GM12874 (cell line): ENCODE data around the gene LPP.

Experiments
- CTCF ChIP-seq: IDR thresholded peaks from 2 replicates; pipeline ENCODE4 v1.5.1; 2011; ENCODE audit warnings: low read depth, mild to moderate bottlenecking, control low read depth, low read length, moderate library complexity; ENCODE audit not compliant: insufficient read depth

Gene LPP

DNA sequence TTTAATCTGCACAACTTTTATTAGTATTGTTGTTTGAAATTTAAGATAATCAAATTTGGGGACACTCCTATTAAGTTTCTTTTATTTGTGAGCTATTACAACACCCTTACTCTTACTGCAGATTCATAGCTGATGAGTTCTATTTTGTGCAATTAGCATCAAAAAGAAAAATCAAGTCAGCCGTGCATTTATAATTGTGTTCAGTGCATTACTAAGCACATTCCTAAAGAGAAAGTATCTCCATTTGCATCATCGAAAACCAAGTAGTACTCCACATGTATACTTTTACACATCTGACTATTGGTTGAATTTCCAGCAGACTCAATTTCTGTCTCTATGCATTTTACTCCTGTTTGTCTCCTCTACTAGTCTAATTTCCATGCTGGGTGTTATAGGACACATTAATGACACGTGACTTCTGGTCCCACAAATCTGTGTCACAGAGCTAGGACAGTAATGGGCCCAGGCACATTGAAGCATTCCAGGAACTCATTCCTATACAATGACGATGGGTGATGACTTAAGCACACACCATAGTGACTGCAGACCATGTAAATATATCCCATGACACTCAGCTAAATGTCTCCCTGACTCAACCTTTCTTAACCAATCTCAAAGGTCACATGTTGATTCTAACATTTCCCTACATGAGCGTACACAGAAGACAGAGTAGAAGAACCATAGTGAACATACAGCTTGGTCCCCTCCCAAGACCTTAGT lies 477.5 kb downstream of the LPP start:
- no peak for TF ChIP-seq CTCF

DNA sequence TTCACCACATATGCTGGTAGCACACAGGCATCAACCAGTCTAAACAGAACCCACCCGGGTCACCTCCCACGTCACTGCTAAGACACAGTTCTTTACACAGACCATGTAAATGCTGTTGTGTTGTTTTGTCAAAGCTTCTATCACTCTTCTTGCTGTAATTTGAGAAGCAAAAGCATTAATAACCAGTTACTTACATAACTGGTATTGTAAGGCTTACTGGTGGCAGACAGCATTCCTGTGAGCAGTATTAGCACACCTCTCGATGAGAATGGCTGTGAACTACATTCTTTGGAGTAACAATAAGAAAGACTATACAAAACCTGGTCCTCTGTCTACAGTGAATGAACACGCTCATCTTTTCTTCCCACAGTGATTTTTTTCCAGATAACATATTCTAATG lies 479.2 kb downstream of the LPP start:
- no peak for TF ChIP-seq CTCF

GRCh38 chr3:188634285-188634684 lies 480.3 kb downstream of the LPP start:
- no peak for TF ChIP-seq CTCF

DNA sequence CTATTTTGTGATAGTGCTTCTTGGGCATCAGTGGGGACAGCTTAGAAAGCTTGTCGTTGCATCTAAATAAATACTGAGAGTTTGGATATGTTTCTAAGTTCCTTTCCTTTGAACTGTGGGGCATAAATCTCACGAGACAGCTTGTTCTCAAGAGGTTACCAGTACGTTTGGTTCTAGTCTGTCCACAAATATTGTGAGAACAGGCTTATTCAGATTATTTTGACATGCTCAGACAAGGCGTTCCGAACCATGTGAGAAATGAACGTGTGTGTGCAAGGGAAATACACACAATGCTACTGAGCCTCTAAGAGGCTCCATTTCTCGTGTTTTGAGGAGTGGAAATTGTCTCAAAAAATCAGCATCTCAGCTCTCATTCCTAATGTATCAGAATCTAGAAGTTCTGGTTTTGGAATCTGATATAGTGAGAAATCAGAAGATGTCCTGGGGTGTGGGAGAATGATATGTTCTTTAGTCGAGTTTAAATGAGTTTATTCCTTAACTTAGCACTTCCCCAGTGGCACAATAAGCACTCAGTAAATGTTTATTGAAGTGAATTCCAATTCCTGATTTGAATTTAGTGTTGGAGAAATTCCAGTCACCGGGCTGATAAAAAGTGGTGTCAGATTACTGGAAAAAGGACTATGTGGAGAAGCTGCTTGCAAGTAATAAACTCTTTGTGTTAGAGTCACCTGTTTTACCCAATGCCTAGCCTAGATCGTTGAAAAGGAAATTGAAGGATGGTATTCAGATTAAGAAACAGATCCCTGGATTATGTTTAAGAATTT lies 481.5 kb downstream of the LPP start:
- no peak for TF ChIP-seq CTCF

- TF ChIP-seq CTCF, result no peak
These were observed 487.1 kb downstream of the LPP start for GRCh38 chr3:188641076-188641475.

DNA sequence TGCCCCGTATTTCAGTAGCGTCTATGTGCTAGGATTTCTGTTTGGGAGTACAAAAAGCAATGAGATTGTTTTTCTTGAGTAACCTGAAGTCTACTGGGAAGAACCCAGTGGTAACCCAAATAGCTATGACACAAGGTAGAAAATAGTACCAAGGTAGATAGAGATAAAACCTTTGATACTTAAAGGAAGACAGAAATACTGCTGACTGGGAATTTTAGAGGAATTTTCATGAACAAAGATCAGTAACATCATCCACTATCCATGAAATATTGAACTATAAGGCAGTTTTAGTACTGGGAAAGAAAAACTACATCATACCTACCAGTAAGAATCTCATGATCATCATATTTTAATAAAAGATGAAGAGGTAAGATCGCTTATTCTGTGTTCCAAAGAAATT lies 489.8 kb downstream of the LPP start:
- no peak for TF ChIP-seq CTCF

GRCh38 chr3:188646592-188646991 lies 492.6 kb downstream of the LPP start:
- TF ChIP-seq CTCF, result no peak
